ENCODE data around the gene KRT2. TPM values are rescaled to one million over a fixed set of nuclear protein-coding genes. Genes with fewer than 3 reads are reported as not detected.

Gene KRT2
- total RNA-seq, 4 donors from 2014 or later, result 0.47 to 2.5 TPM; not detected in 2

GRCh38 chr12:52659951-52660350 is 7.9 kb upstream of the KRT2 start:
- Histone ChIP-seq H3K27ac (no peak overlapping the region), H3K9me3 (no peaks in the 10 kb centered on the region), H3K36me3 (no peaks in the 10 kb centered on the region), H3K4me3 (no peak overlapping the region), H3K4me1 (no peaks in the 10 kb centered on the region), H3K27me3 (no peaks in the 10 kb centered on the region)
- DNase-seq, result no peak
- TF ChIP-seq CTCF (IDR thresholded peaks at IDR 0.05) (no peak), POLR2A (IDR thresholded peaks at IDR 0.05) (no peak)

- Histone ChIP-seq H3K36me3 (no peaks in the 10 kb centered on the region), H3K4me3 (no peak overlapping the region), H3K27ac (no peak overlapping the region), H3K27me3 (no peaks in the 10 kb centered on the region), H3K4me1 (no peaks in the 10 kb centered on the region), H3K9me3 (no peaks in the 10 kb centered on the region)
- no peak for TF ChIP-seq CTCF (IDR thresholded peaks at IDR 0.05)
- no peak for TF ChIP-seq POLR2A (IDR thresholded peaks at IDR 0.05)
- no peak for DNase-seq
These were observed 7.4 kb upstream of the KRT2 start for GRCh38 chr12:52659395-52659794.

DNA sequence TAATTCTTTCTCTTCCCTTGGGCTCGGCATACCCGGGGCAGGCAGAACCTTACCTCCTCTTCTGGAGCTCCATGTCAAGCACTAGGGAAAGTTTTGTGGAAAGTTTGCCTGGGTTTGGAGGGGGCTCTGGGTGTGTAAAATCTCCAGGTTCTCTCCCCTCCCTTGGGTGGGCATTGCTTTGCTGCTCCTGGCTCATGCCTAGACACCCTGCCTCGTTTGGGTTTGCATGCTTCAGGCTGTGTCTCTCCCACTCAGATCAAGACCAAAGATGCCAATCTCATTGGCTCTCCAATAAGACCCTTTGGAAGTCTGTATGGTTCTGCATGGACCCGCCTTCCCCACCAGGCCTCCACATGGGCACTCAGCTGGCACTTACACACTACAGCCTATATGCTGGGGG is 6.2 kb upstream of the KRT2 start:
- TF ChIP-seq POLR2A (IDR thresholded peaks at IDR 0.05), result no peak
- no peak for TF ChIP-seq CTCF (IDR thresholded peaks at IDR 0.05)
- Histone ChIP-seq H3K9me3 (no peaks in the 10 kb centered on the region), H3K4me1 (no peaks in the 10 kb centered on the region), H3K27ac (no peak overlapping the region), H3K36me3 (no peaks in the 10 kb centered on the region), H3K4me3 (no peak overlapping the region), H3K27me3 (no peaks in the 10 kb centered on the region)
- DNase-seq, result no peak

- no peaks in the 10 kb centered on the region for H3K4me1 ChIP-seq
- no peak for DNase-seq
- TF ChIP-seq CTCF (IDR thresholded peaks at IDR 0.05), result no peak
- TF ChIP-seq POLR2A (IDR thresholded peaks at IDR 0.05), result no peak
- H3K27me3 ChIP-seq, result no peaks in the 10 kb centered on the region
- no peak overlapping the region for H3K27ac ChIP-seq
- no peak overlapping the region for H3K4me3 ChIP-seq
- no peaks in the 10 kb centered on the region for H3K36me3 ChIP-seq
- H3K9me3 ChIP-seq, result no peaks in the 10 kb centered on the region
These were observed 5.4 kb upstream of the KRT2 start for GRCh38 chr12:52657250-52657902.

DNA sequence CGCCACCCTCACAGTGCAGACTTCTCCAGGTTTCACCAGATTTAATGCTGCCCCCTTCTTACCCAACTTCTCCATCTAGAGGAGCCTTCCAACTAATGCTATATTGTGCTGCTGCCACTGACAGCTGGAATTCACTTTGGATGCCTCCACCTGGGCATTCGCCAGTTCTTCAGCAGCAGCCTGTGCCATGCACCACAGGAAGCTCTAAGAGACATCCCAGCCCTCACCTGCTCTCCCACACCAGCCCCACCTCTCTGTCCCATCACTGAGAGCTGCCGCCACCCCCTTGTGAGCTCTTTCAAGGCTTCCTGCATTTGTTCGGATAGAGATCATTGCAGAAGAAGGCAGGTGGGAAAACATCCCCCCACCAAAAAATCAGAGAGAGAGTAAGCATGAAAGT is 4.6 kb upstream of the KRT2 start:
- no peaks in the 10 kb centered on the region for H3K36me3 ChIP-seq
- DNase-seq, result no peak
- H3K9me3 ChIP-seq, result no peaks in the 10 kb centered on the region
- H3K27me3 ChIP-seq, result no peaks in the 10 kb centered on the region
- H3K4me3 ChIP-seq, result no peak overlapping the region
- no peaks in the 10 kb centered on the region for H3K4me1 ChIP-seq
- H3K27ac ChIP-seq, result no peak overlapping the region
- TF ChIP-seq CTCF (IDR thresholded peaks at IDR 0.05) (no peak), POLR2A (IDR thresholded peaks at IDR 0.05) (no peak)

- Histone ChIP-seq H3K9me3 (no peaks in the 10 kb centered on the region), H3K4me3 (no peak overlapping the region), H3K27me3 (no peaks in the 10 kb centered on the region), H3K4me1 (no peaks in the 10 kb centered on the region), H3K36me3 (no peaks in the 10 kb centered on the region), H3K27ac (no peak overlapping the region)
- TF ChIP-seq POLR2A (IDR thresholded peaks at IDR 0.05) (no peak), CTCF (IDR thresholded peaks at IDR 0.05) (no peak)
- DNase-seq, result no peak
These were observed 3.7 kb upstream of the KRT2 start for GRCh38 chr12:52655720-52656124.

All from Peyer's patch (tissue), 4 donors.